ENCODE data around the gene VEGFB. TPM values are rescaled to one million over a fixed set of nuclear protein-coding genes. Genes with fewer than 3 reads are reported as not detected.

Gene VEGFB, protein sequence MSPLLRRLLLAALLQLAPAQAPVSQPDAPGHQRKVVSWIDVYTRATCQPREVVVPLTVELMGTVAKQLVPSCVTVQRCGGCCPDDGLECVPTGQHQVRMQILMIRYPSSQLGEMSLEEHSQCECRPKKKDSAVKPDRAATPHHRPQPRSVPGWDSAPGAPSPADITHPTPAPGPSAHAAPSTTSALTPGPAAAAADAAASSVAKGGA
- total RNA-seq, result 10 to 100 TPM; 42.6 to 57.1 TPM

DNA sequence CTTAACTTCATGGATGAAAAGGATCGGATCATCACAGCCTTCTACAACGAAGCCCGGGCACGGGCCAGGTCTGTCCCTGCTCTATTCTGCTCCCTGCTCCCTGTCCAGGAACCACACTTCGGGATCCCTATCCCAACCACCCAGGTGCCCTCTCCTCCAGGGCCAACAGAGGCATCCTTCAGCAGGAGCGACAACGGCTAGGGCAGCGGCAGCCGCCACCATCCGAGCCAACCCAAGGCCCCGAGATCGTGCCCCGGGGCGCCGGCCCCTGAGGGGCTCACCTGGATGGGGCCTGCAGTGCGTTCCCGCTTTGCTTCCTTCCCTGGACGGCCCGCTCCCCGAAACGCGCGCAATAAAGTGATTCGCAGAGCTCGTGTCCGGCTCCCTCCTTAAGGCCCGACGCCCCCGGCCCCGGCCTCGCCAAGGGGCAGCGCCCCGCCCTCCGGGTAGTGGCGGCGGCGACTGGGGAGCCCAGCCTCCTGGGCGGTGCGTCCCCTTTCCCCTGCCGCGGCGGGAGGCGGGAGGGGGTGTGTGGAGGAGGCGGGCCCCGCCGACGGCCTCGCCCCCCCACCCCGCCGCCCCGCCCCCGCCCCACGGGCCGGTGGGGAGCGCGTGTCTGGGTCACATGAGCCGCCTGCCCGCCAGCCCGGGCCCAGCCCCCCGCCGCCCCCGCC lies at the start of gene VEGFB:
VEGFB (plus strand) TSS at position 672 of the 674 bp plus-strand sequence. CDS start 250 bp downstream, outside the sequence.

DNA sequence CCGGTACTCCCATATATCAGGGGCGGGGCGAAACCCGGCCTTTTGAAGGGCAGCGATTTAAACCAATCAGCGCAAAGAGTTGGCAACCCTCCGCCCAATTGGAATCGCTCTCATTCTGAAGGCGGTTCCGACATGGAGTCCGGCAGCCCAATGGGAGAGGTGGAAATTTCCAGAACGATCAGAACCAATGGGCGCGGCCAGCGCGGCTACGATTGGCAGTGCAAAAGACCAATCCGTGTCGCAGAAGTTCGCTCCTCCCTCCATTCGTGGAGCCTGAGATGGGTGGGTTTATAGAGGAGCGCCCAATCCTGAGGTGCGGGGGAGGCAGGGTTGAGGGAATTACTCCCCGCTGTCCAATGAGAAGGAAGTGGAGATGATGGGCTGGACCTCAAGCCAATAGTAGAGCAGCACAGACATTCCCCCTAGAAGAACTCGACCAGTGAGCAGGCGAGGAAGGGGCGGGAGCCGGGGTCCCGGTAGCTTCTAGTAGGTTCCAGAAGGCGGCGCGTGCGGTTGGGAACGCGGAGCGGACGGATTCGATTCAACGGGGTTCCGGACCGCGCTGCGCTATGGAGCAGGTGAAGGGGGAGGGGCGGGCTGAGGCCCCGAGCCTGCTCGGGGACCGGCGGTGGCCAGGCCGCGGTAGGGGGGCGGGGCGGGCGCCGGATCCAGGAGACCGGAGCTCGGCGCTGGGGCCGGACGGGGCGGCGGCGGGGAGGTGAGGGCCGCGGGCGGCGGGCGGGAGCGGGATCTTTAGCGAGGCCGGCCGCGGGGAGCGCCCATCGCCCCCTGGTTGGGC lies 48.5 kb upstream of the VEGFB start, which contains the start of gene STIP1:
STIP1 (plus strand) TSS at position 479 of the 799 bp plus-strand sequence; CDS start at position 570, 91 bp downstream.

DNA sequence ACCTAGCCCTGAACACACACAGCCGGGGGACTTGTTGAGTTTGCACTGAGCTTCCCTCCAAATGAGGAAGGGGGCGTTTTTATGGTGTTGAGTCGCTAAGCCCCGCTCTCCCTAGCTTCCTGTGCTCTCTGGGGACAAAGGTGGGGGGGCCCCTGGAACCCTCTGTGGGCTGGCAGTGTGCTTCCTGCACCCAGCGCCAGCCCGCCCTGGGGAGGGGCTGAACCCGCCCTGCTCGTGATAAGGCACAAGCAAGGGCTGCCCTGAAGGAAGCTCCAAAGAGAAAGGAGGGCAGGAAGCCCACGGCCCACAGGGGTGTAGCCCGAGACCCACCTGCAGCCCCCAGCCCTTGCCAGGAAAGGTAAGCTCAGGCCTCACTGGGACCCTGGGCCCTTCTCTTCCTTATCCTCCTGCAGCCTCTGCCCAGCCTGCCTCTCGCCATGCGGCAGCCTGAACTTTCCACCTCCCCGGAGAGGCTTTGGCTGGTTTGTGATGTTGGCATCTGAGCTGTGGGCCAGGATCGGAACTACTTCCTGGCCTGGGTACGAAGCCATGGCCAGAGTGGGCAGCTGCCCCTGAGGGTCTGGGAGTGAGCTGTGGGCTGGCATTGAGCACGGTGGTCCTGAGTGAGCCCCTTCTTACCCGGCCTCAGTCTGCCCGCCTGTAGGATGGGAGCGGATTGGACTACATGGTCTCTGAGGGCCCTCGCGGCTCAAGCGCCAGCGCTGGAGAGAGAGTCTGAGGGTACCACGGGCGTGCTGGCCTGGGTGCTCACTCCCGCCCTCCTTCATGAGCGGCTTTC lies 27.7 kb upstream of the VEGFB start, which contains the start of gene FERMT3:
FERMT3 (plus strand) TSS at position 265 of the 799 bp plus-strand sequence. CDS start 644 bp downstream, outside the sequence.

DNA sequence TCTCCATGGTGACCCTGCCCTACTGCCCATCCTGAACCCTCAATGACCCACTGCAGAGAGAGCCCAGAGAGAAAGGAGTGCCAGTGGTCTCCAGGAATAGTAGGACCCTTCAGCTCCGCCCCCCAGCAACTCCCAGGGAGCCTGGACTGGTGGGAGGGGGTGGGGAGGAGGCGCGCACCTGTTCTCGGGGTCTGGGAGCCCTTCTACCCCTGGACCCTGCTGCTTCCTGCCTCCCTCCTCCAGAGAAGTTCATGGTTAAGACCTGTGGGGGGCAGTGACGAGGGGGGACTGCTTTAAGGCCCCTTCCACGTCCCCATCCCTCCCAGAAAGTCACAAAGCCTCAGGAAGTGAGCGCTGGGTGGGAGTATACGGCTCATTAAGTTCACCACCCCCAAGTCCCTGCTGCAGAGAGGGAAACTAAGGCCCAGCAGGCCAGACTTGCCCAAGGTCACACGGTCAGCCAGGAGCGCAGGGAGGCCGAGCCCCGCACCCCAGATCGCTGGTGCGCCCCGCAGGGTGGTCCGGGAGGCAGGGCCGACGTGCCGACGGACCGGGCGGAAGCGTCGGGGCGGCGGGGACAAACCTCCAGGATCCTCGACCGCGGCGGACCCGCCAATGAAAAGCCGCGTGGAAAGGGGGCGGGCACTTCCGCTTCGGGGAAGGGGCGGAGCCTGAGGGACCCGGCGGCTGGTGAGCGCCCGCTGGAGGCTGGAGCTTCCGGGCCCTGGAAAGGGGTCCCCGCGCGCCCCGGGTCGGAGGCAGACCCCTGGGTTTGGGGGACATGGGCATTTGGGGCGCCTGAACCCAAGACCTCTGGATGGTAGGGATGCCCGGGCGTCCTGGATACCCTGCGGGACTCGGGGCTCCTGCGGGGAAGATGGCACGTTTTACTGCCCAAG lies 8.5 kb upstream of the VEGFB start, which contains the start of the genes NUDT22 and TRPT1:
NUDT22 (plus strand) TSS at position 667 of the 899 bp plus-strand sequence. CDS start 379 bp downstream, outside the sequence.
TRPT1 (minus strand) TSS at position 579 of the 899 bp plus-strand sequence; CDS start at position 253, 326 bp downstream.

DNA sequence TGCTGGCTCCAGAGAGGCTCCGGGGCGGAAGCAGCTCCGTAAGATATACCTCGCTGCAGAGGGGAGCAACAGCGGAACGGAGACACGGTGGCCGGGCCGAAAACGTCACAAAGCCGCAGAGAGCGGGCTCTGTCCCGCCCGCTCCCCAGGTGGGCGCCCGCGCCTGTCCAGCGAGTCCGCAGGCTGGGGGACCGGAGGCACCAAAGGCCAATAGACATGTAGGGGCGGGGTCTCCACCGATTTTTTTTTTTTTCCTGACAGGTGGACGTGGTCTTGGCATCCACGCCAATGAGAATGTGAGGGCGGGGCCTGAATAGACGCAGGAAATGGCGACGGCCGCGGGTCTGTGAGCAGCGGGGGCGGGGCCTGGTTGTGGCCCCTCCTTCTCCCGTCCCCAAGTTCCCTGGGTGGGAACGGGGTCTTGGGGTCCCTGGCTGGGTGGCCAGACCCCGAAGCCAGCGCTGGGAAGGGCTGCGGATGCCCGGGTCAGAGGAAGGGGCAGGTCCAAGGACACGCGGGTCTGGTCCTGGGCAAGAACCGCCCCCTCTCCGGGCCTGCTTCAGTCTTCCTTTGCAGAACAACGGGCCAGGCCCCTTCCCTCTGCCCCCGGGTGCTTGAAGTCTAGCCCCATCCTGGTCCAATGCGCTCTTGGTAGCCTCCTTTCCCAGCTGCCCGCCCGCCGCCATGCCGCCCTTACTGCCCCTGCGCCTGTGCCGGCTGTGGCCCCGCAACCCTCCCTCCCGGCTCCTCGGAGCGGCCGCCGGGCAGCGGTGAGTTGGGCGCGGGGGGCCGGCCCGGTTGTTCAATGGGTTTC lies 4.0 kb upstream of the VEGFB start, which contains the start of gene DNAJC4:
DNAJC4 (plus strand) TSS at position 378 of the 814 bp plus-strand sequence; CDS start at position 685, 307 bp downstream.

DNA sequence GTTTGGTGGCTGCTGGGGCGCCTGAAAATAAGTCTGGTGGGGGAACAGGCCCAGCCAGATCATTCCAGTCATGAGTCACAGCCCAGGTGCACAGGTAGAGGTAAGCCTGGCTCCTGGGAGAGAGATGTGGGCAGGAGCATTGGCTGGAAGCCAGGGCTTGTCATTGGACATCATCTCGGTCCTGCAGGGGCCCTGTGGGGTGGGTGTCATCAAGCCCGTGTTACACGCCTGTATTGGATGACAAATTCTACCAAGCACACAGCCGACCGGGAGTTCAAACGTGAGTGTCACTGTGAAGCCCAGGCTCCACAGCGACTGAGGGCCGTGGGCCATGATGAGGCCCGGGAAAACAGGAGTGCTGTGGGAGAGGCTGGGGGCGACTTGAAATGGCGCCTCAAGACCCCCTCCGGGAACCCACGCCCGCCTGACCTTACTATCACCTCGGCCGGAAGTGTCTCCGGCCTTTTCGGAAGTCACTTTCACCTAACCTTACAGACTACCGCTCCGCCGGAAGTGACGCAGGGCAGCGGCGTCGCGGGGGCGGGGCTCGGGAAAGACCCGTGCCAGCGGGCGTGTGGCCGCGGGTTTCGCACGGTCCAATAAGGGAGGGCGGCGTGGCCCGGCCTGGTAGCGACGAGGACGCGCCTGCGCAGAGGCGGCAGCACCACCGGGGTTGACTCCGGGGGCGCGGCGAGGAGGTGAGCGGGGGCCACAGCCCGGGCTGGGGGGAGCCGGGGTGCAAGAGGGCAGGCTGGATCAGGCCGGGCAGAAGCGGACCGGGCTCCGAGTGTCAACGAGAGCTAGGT lies 6.3 kb downstream of the VEGFB start, which contains the start of gene FKBP2:
FKBP2 (plus strand) TSS at position 661 of the 806 bp plus-strand sequence. CDS start 1,293 bp downstream, outside the sequence.

DNA sequence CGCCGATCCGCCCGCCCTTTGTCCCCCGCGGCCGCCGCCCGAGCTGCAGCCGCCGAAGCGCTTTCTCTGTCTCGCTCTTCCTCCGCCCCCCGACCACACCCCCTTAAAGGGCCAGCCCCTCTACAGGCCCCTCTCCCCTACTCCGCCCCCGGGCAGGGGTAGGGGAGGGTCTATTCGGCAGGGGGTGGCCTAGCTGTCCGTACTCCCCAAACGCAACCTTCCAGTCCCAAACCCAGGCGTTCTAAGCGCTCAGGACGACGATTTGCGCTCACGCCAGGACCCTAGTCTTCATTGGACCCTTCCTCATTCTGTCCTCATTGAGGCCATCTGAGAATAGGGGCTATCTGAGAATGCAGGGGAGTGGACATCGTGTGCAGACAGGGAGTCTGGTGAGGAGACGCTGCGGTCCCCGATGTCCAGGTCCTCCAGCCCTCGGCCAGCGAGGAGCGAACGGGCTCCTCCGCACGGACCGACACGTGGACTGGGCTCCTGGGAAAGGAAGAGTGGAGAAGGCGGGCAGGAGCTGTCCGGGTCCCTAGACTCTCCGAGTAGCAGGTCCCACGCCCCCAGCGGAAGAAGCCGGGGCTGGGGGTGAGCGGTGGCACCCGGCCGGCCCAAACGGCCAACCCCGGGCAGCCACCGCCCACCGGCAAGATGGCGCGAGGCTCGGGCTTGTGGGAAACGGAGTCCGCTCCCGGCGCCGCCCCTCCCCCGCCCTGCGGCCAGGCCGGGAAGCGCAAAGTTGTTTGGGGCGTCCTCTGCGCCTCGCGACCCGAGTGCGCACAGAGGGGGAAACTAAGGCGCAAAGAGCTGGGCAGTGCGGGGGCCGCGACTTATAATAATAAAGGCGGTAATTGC lies 12.7 kb downstream of the VEGFB start, which contains the start of gene PPP1R14B:
PPP1R14B (minus strand) TSS at position 73 of the 858 bp plus-strand sequence. CDS start 270 bp downstream, outside the sequence.

DNA sequence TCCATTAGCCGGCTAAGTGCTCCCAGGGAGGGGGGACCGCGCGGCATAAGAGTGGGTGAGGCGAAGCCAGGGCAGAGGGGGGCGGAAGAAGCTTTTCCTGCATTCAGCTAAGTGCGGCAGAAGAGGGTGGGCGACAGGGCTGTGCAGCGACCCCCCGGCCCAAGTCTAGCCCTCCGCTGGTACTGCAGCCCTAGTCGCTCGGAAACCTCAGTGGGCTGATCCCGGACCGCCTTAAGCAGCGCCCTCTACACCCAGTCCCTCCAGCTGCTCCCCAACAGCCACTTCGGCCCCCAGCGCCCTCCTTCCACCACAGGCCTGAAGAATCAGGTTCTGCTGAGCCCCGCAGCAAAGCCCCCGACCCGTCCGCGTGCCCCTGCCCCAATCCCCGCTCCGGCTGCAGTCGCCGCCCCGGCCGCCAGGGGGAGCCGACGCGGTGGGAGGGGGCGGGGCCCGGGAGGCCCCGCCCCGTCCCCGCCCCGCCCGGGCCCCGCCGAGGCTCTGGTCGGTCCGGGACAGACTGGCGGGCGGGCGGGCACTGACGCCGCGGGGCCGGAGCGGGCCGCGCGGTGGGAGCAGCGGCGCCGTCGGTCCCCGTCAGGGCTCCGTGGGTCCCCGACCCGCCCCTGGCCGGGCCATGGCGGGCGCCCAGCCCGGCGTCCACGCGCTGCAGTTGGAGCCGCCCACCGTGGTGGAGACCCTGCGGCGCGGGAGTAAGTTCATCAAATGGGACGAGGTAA lies 16.8 kb downstream of the VEGFB start, which contains the start of gene PLCB3:
PLCB3 (plus strand) TSS at position 515 of the 737 bp plus-strand sequence; CDS start at position 635, 120 bp downstream.

DNA sequence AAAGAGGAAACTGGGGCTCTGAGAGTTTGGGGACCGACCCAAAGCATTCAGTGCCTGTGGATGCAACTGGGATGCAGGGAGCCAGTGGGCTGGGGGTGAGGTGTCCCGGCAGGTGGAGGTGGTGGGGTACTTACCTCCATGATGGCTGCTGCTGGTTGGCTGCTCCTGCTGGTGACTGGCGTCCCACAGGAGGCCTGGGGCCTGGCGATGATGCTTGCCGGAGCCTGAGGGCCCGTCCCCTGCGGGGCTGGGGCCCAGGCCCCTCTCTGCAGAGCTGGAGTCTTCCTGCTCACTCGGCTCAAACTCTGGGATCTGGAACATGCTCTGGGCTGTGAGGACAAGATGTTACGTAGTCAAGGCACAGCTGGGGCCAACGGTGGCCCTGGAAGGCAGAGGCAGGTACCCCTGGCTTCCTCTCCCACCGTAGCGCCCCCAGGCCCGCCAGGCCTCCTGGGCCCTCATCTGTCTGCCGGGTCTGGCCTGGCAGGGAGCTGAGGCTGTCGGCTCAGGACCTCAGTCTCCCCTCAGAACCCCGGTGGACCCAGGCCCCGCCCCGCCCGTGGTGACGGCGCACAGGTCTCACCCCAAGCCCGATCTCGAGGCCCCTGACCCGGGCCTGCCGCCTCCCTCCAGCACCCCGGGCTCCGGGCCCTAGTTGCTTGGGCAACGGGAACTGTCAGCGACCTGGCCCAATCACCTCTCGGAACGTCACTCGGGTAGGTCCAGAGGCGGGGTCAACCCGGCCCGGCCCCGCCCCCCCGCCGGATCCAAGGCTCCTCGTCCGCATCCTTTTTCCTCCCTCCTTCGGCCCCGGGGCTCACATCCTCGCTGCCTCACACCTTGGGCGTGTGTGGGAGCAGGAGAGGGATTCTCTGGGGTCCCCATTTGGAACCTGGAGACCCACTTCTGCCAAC lies 49.9 kb downstream of the VEGFB start, which contains the start of gene BAD:
BAD (minus strand) TSS at position 618 of the 914 bp plus-strand sequence; CDS start at position 321, 297 bp downstream.

DNA sequence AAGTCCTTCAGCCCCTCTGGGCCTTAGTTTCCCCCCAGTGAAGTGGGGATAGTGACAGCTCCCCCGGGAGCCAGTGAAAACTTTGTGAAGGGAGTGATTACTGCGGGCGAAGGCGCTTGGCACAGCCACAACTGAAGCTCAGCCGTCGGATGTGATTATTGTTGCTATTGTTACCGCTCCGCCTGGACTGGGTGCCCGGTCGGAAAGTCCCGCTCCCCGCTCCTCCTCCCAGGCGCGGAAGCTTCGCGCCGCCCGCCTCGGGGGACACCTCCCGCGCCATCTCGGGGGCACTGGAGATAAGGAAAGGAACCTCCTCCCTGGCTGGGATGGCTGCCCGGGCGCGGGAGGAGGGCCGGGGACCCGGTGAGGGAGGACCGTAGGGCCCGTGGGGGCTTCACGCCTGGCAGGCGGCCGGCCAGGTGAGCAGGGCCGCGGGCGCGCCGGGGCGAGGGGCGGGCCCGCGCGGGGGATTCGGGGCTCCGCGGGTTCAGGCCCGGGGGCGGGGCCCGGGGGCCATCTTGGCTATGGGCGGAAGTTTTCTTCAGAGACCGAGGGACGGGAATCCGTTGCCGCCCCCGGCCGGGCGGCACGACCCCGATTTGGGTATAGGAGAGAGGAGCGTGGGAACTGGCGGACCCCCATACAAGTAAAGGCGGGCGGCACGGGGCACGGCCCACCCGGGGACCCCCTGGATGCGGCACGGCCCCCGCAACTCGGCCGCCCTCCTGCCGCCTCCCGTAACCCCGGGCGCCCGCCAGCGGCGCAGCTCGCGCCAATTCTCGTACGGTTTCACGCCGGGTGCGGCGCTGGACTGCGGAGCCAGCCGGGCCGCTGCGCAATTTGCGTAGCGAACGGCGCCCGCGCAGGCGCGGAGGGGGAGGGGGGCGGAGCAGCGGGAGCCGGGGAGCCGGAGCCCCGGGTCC lies 50.8 kb downstream of the VEGFB start, which contains the start of gene GPR137:
GPR137 (plus strand) TSS at position 887 of the 923 bp plus-strand sequence. CDS start 677 bp downstream, outside the sequence.

Data from melanocyte of skin (primary cell).